WTC11 (cell line): ENCODE data around the gene FAM13A. TPM values are rescaled to one million over a fixed set of nuclear protein-coding genes. Genes with fewer than 3 reads are reported as not detected.
"Not testable (repeated sequence)": the region's sequence is repeated elsewhere in the genome, so short reads cannot be mapped to it uniquely, and the experiment has no call there.

ENCODE experiments used
- ATAC-seq: fragments of 200-7000 bp; cut with Tn5 transposase; 2 replicates; pipeline ENCODE4 v1.10.0; 2021; ENCODE audit warnings: mild to moderate bottlenecking, moderate library complexity
- CTCF ChIA-PET: fragments of 300-600 bp; sonication (Branson Sonifier 250); formaldehyde crosslinking; loops from one replicate; lab custom pipeline; 2021; ENCODE audit warnings: antibody characterized with exemption; lab: Charles Lee
- POLR2A ChIA-PET: fragments of 350-600 bp; sonication (Branson Sonifier 250); formaldehyde crosslinking; loops from one replicate; lab custom pipeline; 2021; ENCODE audit warnings: antibody characterized with exemption; lab: Charles Lee
- DNase-seq: peaks from one replicate; pipeline ENCODE4 v3.0.0; 2021; ENCODE audit warnings: low spot score
- H3K27ac Mint-ChIP-seq: 2 replicates; pipeline ENCODE4 v1.8.0; 2021; ENCODE audit warnings: mixed read lengths
- H3K27me3 Mint-ChIP-seq: 2 replicates; pipeline ENCODE4 v1.8.0; 2021; ENCODE audit warnings: low read depth, mild to moderate bottlenecking, moderate library complexity, mixed read lengths
- H3K36me3 Mint-ChIP-seq: 2 replicates; pipeline ENCODE4 v1.8.0; 2021; ENCODE audit warnings: mixed read lengths
- H3K4me1 Mint-ChIP-seq: 2 replicates; pipeline ENCODE4 v1.8.0; 2022; ENCODE audit warnings: mixed read lengths
- H3K4me3 Mint-ChIP-seq: 2 replicates; pipeline ENCODE4 v1.8.0; 2021; ENCODE audit warnings: mild to moderate bottlenecking, moderate library complexity, mixed read lengths
- H3K9me3 Mint-ChIP-seq: 2 replicates; pipeline ENCODE4 v1.8.0; 2021; ENCODE audit warnings: mixed read lengths
- ATF1 ChIP-seq: sonication (generic); formaldehyde crosslinking; IDR thresholded peaks from 2 replicates; pipeline ENCODE4 v1.8.1; 2023; ENCODE audit warnings: mild to moderate bottlenecking, moderate library complexity, missing genetic modification reagents
- CREB1 ChIP-seq: sonication (generic); formaldehyde crosslinking; IDR thresholded peaks from 2 replicates; pipeline ENCODE4 v1.8.0; 2023; ENCODE audit warnings: mild to moderate bottlenecking, missing genetic modification reagents
- FOXP1 ChIP-seq: sonication (generic); formaldehyde crosslinking; IDR thresholded peaks from 2 replicates; pipeline ENCODE4 v1.8.0; 2022; ENCODE audit warnings: missing genetic modification reagents, mild to moderate bottlenecking, moderate library complexity, borderline replicate concordance
- HMGA2 ChIP-seq: fragments of 250-450 bp; sonication (Bioruptor Pico); IDR thresholded peaks from 2 replicates; pipeline ENCODE4 v1.4.0; 2021; ENCODE audit warnings: mild to moderate bottlenecking, moderate library complexity
- IRF2 ChIP-seq: sonication (generic); formaldehyde crosslinking; IDR thresholded peaks from 2 replicates; pipeline ENCODE4 v1.8.0; 2022; ENCODE audit warnings: low read depth, missing genetic modification reagents, borderline replicate concordance
- MXD4 ChIP-seq: fragments of 250-450 bp; sonication (Bioruptor Pico); IDR thresholded peaks from 2 replicates; pipeline ENCODE4 v1.8.0; 2021; ENCODE audit warnings: mild to moderate bottlenecking, moderate library complexity, borderline replicate concordance
- NFATC4 ChIP-seq: fragments of 250-450 bp; sonication (Bioruptor Pico); IDR thresholded peaks from 2 replicates; pipeline ENCODE4 v1.9.0; 2021; ENCODE audit warnings: mild to moderate bottlenecking
- NR1H2 ChIP-seq: sonication (generic); formaldehyde crosslinking; IDR thresholded peaks from 2 replicates; pipeline ENCODE4 v1.9.0; 2021; ENCODE audit warnings: mild to moderate bottlenecking, moderate library complexity, missing genetic modification reagents
- PRRX2 ChIP-seq: fragments of 250-450 bp; sonication (Bioruptor Pico); IDR thresholded peaks from 2 replicates; pipeline ENCODE4 v1.8.0; 2021; ENCODE audit warnings: mild to moderate bottlenecking
- SMAD3 ChIP-seq: sonication (generic); formaldehyde crosslinking; IDR thresholded peaks from 2 replicates; pipeline ENCODE4 v1.8.0; 2022; ENCODE audit warnings: missing genetic modification reagents, mild to moderate bottlenecking, borderline replicate concordance
- ZNF121 ChIP-seq: sonication (generic); formaldehyde crosslinking; IDR thresholded peaks from 2 replicates; pipeline ENCODE4 v1.8.0; 2023; ENCODE audit warnings: missing genetic modification reagents
- ZNF138 ChIP-seq: sonication (generic); formaldehyde crosslinking; conservative IDR thresholded peaks from 2 replicates; pipeline ENCODE4 v1.8.1; 2022; ENCODE audit warnings: mild to moderate bottlenecking, moderate library complexity, missing genetic modification reagents
- total RNA-seq: library from RNA; stranded (reverse); gene quantifications from 3 replicates; pipeline ENCODE4 v1.2.3, GENCODE V29; 2021
- TF ChIP-seq, protein P1 (sequence below): fragments of 250-450 bp; sonication (Bioruptor Pico); IDR thresholded peaks from 2 replicates; pipeline ENCODE4 v1.9.0; 2021; ENCODE audit warnings: mild to moderate bottlenecking
- TF ChIP-seq, protein P2 (sequence below): sonication (generic); formaldehyde crosslinking; IDR thresholded peaks from 2 replicates; pipeline ENCODE4 v1.8.0; 2022; ENCODE audit warnings: mild to moderate bottlenecking, missing genetic modification reagents
- TF ChIP-seq, protein P3 (sequence below): sonication (generic); formaldehyde crosslinking; IDR thresholded peaks from 2 replicates; pipeline ENCODE4 v1.8.0; 2022; ENCODE audit warnings: missing genetic modification reagents
- TF ChIP-seq, protein P4 (sequence below): sonication (generic); formaldehyde crosslinking; IDR thresholded peaks from 2 replicates; pipeline ENCODE4 v1.8.1; 2023; ENCODE audit warnings: mild to moderate bottlenecking, missing genetic modification reagents, borderline replicate concordance
- TF ChIP-seq, protein P5 (sequence below): sonication (generic); formaldehyde crosslinking; IDR thresholded peaks from 2 replicates; pipeline ENCODE4 v1.8.1; 2022; ENCODE audit warnings: mild to moderate bottlenecking, moderate library complexity, missing genetic modification reagents
- TF ChIP-seq, protein P6 (sequence below): sonication (generic); formaldehyde crosslinking; IDR thresholded peaks from 2 replicates; pipeline ENCODE4 v1.8.1; 2022; ENCODE audit warnings: low read depth, mild to moderate bottlenecking, moderate library complexity, missing genetic modification reagents, borderline replicate concordance
- TF ChIP-seq, protein P7 (sequence below): sonication (generic); formaldehyde crosslinking; IDR thresholded peaks from 2 replicates; pipeline ENCODE4 v1.8.1; 2023; ENCODE audit warnings: mild to moderate bottlenecking, missing genetic modification reagents, moderate library complexity

FAM13A gene
- total RNA-seq, 1 experiment from 2014 or later: 14.6 TPM

DNA sequence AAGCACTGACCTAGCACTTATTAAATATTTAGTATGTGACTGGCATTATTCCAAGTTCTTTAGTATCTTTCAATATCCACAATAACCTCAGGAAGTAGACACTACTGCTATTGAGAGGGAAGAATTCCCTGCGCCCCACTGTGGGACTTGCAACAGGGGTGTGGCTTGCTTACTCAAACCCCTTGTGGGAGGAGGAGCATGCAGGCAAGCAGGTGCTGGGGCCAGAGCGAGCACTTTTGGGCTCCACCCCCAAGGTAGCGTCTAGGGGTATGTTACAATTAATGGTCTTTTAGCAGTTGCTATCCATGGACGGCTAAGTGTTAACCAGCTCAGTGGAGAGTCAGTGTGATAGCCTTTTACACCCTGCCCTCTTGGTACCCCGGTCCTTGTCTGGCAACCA is 50.7 kb downstream of the FAM13A start (continued):
- TF ChIP-seq IRF2 (no peak), NR1H2 (CRISPR knock-in tag) (no peak), SMAD3 (CRISPR knock-in tag) (no peak)
- TF ChIP-seq, protein P1, sequence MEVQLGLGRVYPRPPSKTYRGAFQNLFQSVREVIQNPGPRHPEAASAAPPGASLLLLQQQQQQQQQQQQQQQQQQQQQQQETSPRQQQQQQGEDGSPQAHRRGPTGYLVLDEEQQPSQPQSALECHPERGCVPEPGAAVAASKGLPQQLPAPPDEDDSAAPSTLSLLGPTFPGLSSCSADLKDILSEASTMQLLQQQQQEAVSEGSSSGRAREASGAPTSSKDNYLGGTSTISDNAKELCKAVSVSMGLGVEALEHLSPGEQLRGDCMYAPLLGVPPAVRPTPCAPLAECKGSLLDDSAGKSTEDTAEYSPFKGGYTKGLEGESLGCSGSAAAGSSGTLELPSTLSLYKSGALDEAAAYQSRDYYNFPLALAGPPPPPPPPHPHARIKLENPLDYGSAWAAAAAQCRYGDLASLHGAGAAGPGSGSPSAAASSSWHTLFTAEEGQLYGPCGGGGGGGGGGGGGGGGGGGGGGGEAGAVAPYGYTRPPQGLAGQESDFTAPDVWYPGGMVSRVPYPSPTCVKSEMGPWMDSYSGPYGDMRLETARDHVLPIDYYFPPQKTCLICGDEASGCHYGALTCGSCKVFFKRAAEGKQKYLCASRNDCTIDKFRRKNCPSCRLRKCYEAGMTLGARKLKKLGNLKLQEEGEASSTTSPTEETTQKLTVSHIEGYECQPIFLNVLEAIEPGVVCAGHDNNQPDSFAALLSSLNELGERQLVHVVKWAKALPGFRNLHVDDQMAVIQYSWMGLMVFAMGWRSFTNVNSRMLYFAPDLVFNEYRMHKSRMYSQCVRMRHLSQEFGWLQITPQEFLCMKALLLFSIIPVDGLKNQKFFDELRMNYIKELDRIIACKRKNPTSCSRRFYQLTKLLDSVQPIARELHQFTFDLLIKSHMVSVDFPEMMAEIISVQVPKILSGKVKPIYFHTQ (CRISPR knock-in tag): no peak
- TF ChIP-seq, protein P2, sequence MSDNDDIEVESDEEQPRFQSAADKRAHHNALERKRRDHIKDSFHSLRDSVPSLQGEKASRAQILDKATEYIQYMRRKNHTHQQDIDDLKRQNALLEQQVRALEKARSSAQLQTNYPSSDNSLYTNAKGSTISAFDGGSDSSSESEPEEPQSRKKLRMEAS (CRISPR knock-in tag): no peak
- TF ChIP-seq, protein P3, sequence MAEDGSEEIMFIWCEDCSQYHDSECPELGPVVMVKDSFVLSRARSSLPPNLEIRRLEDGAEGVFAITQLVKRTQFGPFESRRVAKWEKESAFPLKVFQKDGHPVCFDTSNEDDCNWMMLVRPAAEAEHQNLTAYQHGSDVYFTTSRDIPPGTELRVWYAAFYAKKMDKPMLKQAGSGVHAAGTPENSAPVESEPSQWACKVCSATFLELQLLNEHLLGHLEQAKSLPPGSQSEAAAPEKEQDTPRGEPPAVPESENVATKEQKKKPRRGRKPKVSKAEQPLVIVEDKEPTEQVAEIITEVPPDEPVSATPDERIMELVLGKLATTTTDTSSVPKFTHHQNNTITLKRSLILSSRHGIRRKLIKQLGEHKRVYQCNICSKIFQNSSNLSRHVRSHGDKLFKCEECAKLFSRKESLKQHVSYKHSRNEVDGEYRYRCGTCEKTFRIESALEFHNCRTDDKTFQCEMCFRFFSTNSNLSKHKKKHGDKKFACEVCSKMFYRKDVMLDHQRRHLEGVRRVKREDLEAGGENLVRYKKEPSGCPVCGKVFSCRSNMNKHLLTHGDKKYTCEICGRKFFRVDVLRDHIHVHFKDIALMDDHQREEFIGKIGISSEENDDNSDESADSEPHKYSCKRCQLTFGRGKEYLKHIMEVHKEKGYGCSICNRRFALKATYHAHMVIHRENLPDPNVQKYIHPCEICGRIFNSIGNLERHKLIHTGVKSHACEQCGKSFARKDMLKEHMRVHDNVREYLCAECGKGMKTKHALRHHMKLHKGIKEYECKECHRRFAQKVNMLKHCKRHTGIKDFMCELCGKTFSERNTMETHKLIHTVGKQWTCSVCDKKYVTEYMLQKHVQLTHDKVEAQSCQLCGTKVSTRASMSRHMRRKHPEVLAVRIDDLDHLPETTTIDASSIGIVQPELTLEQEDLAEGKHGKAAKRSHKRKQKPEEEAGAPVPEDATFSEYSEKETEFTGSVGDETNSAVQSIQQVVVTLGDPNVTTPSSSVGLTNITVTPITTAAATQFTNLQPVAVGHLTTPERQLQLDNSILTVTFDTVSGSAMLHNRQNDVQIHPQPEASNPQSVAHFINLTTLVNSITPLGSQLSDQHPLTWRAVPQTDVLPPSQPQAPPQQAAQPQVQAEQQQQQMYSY (CRISPR knock-in tag): no peak

DNA sequence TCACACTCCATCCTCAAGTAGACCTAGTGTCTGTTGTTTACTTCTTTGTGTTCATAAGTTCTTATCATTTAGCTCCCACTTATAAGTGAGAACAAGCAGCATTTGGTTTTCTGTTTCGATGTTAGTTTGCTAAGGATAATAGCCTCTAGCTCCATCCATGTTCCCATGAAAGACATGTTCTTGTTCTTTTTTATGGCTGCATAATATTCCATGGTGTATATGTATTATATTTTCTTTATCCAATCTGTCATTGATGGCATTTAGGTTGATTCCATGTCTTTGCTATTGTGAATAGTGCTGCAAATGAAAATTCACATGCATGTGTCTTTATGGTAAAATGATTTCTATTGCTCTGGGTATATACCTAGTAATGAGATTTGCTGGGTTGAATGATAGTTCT is 51.9 kb downstream of the FAM13A start:
- H3K27ac Mint-ChIP-seq, H3K27me3 Mint-ChIP-seq, CTCF ChIA-PET, H3K4me1 Mint-ChIP-seq, ATAC-seq, POLR2A ChIA-PET, H3K4me3 Mint-ChIP-seq, DNase-seq: not testable (repeated sequence)
- Mint-ChIP-seq H3K36me3 (peaks cover 37% of the 10 kb centered on the region), H3K9me3 (peaks cover 14% of the 10 kb centered on the region)

DNA sequence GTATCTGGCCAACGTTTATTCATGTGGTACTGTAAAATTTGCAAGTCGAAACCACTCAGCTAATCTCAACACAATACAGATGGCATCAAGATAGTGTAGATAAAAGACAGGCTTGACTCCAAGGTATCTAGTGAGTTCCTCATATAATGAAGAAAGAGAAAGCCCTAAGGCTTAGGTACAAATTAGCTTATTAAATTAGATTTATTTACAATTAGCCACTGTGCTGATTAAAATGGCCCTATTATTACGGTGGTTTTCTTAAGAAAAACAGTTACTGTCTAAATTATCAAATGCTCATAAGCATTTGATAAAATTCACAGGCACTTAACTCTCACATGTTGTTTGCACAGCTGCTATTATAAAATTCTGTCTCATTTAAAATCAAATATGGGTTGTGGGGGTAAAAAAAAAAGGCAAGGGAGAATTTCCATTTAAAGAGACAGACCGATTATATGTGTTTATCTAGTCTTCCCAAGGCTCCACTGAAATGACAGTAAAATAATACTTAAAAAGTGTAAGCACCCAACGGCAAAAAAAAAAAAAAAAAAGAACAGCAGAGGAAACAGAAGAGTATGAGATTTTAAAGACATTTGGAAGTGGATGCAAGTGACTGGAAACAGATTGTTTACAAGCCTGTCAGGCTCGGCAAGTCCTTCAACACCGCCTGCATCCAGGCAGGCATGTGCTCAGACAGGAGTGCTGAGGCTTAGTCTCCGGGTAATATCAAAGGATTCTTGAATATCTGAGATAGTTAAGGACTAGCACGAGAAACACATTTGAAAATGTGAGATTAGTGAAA is 55.1 kb downstream of the FAM13A start:
- CTCF ChIA-PET: no interaction called here
- ATAC-seq: no peak
- no peak for TF ChIP-seq FOXP1 (CRISPR knock-in tag)
- no peak for TF ChIP-seq ZNF121 (CRISPR knock-in tag)
- TF ChIP-seq, protein P4, sequence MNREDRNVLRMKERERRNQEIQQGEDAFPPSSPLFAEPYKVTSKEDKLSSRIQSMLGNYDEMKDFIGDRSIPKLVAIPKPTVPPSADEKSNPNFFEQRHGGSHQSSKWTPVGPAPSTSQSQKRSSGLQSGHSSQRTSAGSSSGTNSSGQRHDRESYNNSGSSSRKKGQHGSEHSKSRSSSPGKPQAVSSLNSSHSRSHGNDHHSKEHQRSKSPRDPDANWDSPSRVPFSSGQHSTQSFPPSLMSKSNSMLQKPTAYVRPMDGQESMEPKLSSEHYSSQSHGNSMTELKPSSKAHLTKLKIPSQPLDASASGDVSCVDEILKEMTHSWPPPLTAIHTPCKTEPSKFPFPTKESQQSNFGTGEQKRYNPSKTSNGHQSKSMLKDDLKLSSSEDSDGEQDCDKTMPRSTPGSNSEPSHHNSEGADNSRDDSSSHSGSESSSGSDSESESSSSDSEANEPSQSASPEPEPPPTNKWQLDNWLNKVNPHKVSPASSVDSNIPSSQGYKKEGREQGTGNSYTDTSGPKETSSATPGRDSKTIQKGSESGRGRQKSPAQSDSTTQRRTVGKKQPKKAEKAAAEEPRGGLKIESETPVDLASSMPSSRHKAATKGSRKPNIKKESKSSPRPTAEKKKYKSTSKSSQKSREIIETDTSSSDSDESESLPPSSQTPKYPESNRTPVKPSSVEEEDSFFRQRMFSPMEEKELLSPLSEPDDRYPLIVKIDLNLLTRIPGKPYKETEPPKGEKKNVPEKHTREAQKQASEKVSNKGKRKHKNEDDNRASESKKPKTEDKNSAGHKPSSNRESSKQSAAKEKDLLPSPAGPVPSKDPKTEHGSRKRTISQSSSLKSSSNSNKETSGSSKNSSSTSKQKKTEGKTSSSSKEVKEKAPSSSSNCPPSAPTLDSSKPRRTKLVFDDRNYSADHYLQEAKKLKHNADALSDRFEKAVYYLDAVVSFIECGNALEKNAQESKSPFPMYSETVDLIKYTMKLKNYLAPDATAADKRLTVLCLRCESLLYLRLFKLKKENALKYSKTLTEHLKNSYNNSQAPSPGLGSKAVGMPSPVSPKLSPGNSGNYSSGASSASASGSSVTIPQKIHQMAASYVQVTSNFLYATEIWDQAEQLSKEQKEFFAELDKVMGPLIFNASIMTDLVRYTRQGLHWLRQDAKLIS (CRISPR knock-in tag): no peak
- no peak for TF ChIP-seq PRRX2
- TF ChIP-seq, protein P5, sequence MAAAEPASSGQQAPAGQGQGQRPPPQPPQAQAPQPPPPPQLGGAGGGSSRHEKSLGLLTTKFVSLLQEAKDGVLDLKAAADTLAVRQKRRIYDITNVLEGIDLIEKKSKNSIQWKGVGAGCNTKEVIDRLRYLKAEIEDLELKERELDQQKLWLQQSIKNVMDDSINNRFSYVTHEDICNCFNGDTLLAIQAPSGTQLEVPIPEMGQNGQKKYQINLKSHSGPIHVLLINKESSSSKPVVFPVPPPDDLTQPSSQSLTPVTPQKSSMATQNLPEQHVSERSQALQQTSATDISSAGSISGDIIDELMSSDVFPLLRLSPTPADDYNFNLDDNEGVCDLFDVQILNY (CRISPR knock-in tag): no peak
- TF ChIP-seq ATF1: no peak
- no peak for TF ChIP-seq HMGA2
- TF ChIP-seq NFATC4: no peak
- no peak for TF ChIP-seq CREB1
- TF ChIP-seq, protein P6, sequence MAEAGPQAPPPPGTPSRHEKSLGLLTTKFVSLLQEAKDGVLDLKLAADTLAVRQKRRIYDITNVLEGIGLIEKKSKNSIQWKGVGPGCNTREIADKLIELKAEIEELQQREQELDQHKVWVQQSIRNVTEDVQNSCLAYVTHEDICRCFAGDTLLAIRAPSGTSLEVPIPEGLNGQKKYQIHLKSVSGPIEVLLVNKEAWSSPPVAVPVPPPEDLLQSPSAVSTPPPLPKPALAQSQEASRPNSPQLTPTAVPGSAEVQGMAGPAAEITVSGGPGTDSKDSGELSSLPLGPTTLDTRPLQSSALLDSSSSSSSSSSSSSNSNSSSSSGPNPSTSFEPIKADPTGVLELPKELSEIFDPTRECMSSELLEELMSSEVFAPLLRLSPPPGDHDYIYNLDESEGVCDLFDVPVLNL: no peak
- TF ChIP-seq MXD4: no peak
- TF ChIP-seq, protein P7, sequence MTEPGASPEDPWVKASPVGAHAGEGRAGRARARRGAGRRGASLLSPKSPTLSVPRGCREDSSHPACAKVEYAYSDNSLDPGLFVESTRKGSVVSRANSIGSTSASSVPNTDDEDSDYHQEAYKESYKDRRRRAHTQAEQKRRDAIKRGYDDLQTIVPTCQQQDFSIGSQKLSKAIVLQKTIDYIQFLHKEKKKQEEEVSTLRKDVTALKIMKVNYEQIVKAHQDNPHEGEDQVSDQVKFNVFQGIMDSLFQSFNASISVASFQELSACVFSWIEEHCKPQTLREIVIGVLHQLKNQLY (CRISPR knock-in tag): no peak
- no peak for TF ChIP-seq ZNF138 (CRISPR knock-in tag)

More for the DNA sequence above, 55.1 kb downstream of the FAM13A start:
- Mint-ChIP-seq H3K36me3 (peaks cover 22% of the 10 kb centered on the region), H3K4me1 (peaks cover 8% of the 10 kb centered on the region), H3K4me3 (no peak overlapping the region), H3K27me3 (no peaks in the 10 kb centered on the region), H3K9me3 (peaks cover 14% of the 10 kb centered on the region), H3K27ac (no peak overlapping the region)
- DNase-seq: no peak
- POLR2A ChIA-PET: no interaction called here
